ENCODE results near the gene GRM1. TPM values are rescaled to one million over a fixed set of nuclear protein-coding genes. Genes with fewer than 3 reads are reported as not detected.
"Not testable (repeated sequence)": the region's sequence is repeated elsewhere in the genome, so short reads cannot be mapped to it uniquely, and the experiment has no call there.

Gene GRM1
- total RNA-seq, 6 experiments from 2014 or later, result 0.07 TPM; not detected in 5

DNA sequence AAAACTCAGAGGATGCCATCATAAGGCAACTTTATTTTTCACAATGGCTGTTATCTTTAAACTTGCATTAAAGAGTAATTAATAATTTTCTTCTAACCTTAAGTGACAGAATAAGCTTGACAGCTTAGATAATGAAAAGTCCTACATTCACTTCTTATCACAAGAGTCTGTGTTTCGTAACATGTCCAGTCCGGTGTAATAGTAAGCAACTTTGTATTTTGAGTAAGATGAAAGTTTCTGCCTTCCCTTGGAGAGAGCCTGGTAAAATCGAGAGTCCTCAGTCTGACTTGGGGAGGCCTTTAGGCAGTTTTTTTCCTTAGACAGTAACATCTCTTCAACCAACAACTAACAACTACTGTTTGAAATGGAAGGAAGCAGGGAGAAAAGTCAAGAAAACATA lies 195.6 kb downstream of the GRM1 start:
- H3K4me1 ChIP-seq, result no peaks in the 10 kb centered on the region
- no peak overlapping the region for H3K27ac ChIP-seq
- ATAC-seq (no peak), DNase-seq (no peak)
- no peaks in the 10 kb centered on the region for H3K9me3 ChIP-seq
- H3K27me3 ChIP-seq, result no peaks in the 10 kb centered on the region
- H3K4me3 ChIP-seq, result no peak overlapping the region
- H3K36me3 ChIP-seq, result no peaks in the 10 kb centered on the region
- TF ChIP-seq POLR2A (IDR thresholded peaks at IDR 0.05), result no peak
- TF ChIP-seq, protein P1, sequence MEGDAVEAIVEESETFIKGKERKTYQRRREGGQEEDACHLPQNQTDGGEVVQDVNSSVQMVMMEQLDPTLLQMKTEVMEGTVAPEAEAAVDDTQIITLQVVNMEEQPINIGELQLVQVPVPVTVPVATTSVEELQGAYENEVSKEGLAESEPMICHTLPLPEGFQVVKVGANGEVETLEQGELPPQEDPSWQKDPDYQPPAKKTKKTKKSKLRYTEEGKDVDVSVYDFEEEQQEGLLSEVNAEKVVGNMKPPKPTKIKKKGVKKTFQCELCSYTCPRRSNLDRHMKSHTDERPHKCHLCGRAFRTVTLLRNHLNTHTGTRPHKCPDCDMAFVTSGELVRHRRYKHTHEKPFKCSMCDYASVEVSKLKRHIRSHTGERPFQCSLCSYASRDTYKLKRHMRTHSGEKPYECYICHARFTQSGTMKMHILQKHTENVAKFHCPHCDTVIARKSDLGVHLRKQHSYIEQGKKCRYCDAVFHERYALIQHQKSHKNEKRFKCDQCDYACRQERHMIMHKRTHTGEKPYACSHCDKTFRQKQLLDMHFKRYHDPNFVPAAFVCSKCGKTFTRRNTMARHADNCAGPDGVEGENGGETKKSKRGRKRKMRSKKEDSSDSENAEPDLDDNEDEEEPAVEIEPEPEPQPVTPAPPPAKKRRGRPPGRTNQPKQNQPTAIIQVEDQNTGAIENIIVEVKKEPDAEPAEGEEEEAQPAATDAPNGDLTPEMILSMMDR (IDR thresholded peaks at IDR 0.05), result no peak
- intact Hi-C loops (cut with DNase I), result no loop called here
- WGBS (ENCODE audit: insufficient coverage, low coverage, low lambda C conversion rate, missing lambda C conversion rate), result 34% methylated on average over 3 of the region's 3 CpGs

DNA sequence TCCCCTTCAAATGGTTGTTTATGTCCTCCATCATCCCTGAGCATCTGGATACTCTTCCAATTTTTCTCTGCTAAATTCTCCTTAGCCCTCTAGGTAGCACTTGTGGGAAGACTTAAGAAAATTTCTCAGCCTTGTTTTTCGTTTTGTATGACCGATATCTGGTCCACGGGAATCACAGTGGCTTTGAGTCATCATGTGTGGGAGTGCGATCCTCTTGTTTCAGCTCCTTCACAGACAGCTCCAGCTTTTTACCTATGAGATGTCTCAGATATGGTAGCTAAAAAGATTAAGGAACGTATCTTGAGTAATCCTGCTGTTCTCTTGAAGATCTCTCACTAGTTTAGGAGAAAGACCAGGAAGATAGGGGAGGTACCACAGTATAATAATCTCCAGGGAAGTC lies 196.1 kb downstream of the GRM1 start:
- intact Hi-C loops (cut with DNase I), result no loop called here
- no peak for TF ChIP-seq POLR2A (IDR thresholded peaks at IDR 0.05)
- TF ChIP-seq, protein P1 (IDR thresholded peaks at IDR 0.05), result no peak
- no peaks in the 10 kb centered on the region for H3K9me3 ChIP-seq
- no peak overlapping the region for H3K27ac ChIP-seq
- H3K36me3 ChIP-seq, result no peaks in the 10 kb centered on the region
- no peak for DNase-seq
- no peaks in the 10 kb centered on the region for H3K4me1 ChIP-seq
- H3K4me3 ChIP-seq, result no peak overlapping the region
- ATAC-seq, result no peak
- 51% methylated on average over 5 of the region's 5 CpGs for WGBS (ENCODE audit: insufficient coverage, low coverage, low lambda C conversion rate, missing lambda C conversion rate)
- H3K27me3 ChIP-seq, result no peaks in the 10 kb centered on the region

DNA sequence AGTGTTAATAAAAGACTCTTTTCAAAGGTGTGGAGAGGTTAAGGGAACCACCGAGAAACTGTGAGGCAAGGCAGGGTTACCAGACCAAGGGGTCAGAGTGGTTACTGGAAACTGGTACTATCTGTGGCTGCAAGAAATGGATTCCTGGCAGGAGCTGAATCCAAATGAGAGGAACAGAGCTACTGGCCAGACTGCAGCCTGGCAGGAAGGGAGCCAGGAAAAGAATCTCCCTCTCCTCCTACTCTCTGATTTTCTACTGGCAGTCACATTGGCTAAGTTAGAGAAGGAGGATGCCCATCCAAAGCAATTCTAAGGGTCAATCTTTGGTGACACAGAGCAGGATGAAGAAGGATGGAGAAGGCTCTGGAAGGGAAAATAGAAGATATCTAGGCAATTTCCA lies 211.5 kb downstream of the GRM1 start:
- TF ChIP-seq POLR2A (IDR thresholded peaks at IDR 0.05), result no peak
- TF ChIP-seq, protein P1 (IDR thresholded peaks at IDR 0.05), result no peak
- 58% methylated on average over 1 of the region's 1 CpG for WGBS (ENCODE audit: insufficient coverage, low coverage, low lambda C conversion rate, missing lambda C conversion rate)
- no peak for ATAC-seq
- DNase-seq, result no peak
- no peak overlapping the region for H3K27ac ChIP-seq
- intact Hi-C loops (cut with DNase I), result no loop called here
- H3K36me3 ChIP-seq, result no peaks in the 10 kb centered on the region
- no peaks in the 10 kb centered on the region for H3K27me3 ChIP-seq
- H3K9me3 ChIP-seq, result no peaks in the 10 kb centered on the region
- no peaks in the 10 kb centered on the region for H3K4me1 ChIP-seq
- H3K4me3 ChIP-seq, result no peak overlapping the region

DNA sequence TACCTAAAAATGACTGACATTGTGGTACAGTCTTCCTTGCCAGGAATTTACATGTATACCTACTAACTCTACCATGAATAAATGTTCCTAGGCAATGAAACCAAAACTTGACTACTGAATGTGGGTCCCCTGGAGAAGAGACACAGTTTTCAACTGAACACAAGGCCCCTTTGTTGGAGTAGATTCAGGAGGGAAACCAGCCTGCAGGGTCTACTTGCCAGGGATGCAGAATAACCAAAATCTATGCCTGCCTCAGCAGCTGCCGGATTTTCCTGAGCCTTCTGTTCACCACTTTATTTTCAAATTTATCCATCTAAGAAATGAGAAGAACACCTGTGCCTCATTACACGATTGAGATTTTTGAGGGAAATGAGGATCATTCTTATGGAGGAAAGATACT lies 211.9 kb downstream of the GRM1 start:
- Histone ChIP-seq H3K9me3 (no peaks in the 10 kb centered on the region), H3K4me3 (no peak overlapping the region), H3K36me3 (no peaks in the 10 kb centered on the region), H3K27me3 (no peaks in the 10 kb centered on the region), H3K4me1 (no peaks in the 10 kb centered on the region), H3K27ac (no peak overlapping the region)
- ATAC-seq (no peak), DNase-seq (no peak)
- 38% methylated on average over 2 of the region's 2 CpGs for WGBS (ENCODE audit: insufficient coverage, low coverage, low lambda C conversion rate, missing lambda C conversion rate)
- intact Hi-C loops (cut with DNase I), result no loop called here
- TF ChIP-seq POLR2A (IDR thresholded peaks at IDR 0.05), result no peak
- TF ChIP-seq, protein P1 (IDR thresholded peaks at IDR 0.05), result no peak

DNA sequence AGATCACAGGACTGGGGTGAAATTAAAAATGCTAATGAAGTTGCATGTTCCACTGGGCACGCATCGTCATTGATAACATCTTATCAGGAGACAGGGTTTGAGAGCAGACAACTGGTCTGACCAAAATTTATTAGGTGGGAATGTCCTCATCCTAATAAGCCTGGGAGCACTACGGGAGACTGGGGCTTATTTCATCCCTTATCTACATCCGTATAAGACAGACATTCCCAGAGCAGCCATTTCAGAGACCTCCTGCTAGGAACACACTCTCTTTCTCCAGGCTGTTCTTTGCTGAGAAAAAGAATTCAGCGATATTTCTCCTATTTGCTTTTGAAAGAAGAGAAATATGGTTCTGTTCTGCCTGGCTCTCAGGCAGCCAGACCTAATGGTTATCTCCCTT lies 214.8 kb downstream of the GRM1 start:
- H3K4me3 ChIP-seq; H3K27me3 ChIP-seq; H3K4me1 ChIP-seq; H3K27ac ChIP-seq; H3K36me3 ChIP-seq; DNase-seq; intact Hi-C loops (cut with DNase I); H3K9me3 ChIP-seq; ATAC-seq: not testable (repeated sequence)
- WGBS (ENCODE audit: insufficient coverage, low coverage, low lambda C conversion rate, missing lambda C conversion rate), result 83% methylated on average over 5 of the region's 5 CpGs
